ENCODE results near the gene CCT6B. TPM values are rescaled to one million over a fixed set of nuclear protein-coding genes. Genes with fewer than 3 reads are reported as not detected.
"Not testable (repeated sequence)": the region's sequence is repeated elsewhere in the genome, so short reads cannot be mapped to it uniquely, and the experiment has no call there.

The CCT6B gene
- total RNA-seq, 1 donor from 2014 or later: 0.40 TPM

DNA sequence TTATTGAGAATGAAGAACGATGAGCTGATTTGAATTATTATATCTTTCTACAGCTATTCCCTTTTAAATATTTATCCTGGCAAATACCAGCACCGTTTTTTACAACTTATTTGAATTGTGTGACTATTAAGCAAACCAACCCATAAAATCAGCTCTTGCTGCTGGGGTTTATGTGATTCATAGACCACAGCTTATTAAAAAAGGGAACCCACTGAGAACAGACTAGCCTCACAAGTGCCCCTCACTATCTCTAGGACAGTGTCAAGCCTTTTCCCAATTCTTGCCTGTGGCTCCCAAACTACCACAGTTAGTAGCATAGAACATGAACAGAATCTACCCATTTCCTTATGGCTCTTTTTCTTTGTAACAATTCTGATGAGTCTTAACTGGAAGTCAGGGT is 12.9 kb upstream of the CCT6B start:
- peaks cover 11% of the 10 kb centered on the region for H3K4me1 Mint-ChIP-seq
- H3K4me3 Mint-ChIP-seq: no peak overlapping the region
- H3K27me3 Mint-ChIP-seq: no peaks in the 10 kb centered on the region
- intact Hi-C loops (cut with micrococcal nuclease): no loop called here
- H3K36me3 Mint-ChIP-seq (ENCODE audit: low read depth): peaks cover 2% of the 10 kb centered on the region
- H3K27ac Mint-ChIP-seq: no peak overlapping the region
- H3K9me3 Mint-ChIP-seq: no peaks in the 10 kb centered on the region
- DNase-seq: no peak

DNA sequence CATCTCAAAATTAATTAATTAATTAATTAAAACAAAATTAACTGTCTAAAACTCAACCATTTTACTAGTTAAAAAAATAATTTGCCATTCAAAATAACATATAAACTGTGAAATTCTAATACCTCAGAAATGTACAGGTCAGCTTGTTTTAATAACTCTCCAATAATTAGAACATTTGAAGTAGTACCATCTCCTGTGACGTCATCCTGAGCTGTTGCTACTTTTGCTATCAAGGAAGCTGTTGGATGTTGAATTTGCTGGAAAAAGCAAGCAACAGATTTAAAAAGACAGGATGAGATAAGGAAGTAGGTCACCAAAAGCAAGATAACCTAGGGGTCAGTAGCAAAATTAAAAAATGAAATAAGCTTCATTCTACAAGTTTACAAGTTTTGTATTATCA is 2.8 kb downstream of the CCT6B start:
- H3K9me3 Mint-ChIP-seq: peaks cover 10% of the 10 kb centered on the region
- H3K27ac Mint-ChIP-seq: no peak overlapping the region
- H3K36me3 Mint-ChIP-seq (ENCODE audit: low read depth): peaks cover 12% of the 10 kb centered on the region
- DNase-seq: no peak
- H3K27me3 Mint-ChIP-seq: peaks cover 7% of the 10 kb centered on the region
- H3K4me3 Mint-ChIP-seq: no peak overlapping the region
- intact Hi-C loops (cut with micrococcal nuclease): no loop called here
- peaks cover 19% of the 10 kb centered on the region for H3K4me1 Mint-ChIP-seq

DNA sequence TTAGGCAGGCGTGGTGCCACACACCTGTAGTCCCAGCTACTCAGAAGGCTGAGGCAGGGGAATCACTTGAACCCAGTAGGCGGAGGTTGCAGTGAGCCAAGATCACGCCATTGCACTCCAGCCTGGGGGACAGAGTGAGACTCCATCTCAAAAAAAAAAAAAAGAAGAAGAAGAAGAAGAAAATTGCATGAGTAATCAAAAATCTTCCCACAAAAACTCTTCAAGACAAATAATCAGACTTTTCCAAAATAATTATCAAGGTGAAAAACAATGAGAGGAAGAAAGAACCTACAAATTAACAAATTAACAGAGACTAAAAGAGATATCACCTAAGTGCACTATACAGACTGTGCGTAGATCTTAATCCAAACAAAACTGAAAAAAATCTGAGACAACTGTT is 10.5 kb downstream of the CCT6B start:
- H3K27ac Mint-ChIP-seq; H3K36me3 Mint-ChIP-seq (ENCODE audit: low read depth); H3K9me3 Mint-ChIP-seq; H3K4me1 Mint-ChIP-seq; DNase-seq; H3K4me3 Mint-ChIP-seq; intact Hi-C loops (cut with micrococcal nuclease): not testable (repeated sequence)
- peaks cover 23% of the 10 kb centered on the region for H3K27me3 Mint-ChIP-seq

DNA sequence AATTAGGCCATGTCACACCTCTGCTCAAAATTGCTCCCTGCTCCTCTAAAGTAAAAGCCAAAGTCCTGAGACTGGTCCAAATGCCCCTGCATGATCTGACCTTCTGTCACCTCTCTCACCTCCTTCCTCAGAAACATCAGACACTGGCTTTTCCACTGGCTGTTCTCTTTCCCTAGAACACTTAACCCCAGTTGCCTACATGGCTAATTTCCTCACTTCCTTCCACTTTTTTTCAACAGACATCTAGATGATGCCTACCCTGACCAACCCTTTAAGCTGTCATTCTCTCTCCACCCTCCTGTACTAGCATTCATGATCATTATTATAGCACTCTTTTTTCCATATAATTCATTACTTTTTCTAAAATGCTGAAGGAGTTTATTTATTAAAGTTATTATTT is 31.0 kb downstream of the CCT6B start:
- no peak overlapping the region for H3K27ac Mint-ChIP-seq
- no peaks in the 10 kb centered on the region for H3K9me3 Mint-ChIP-seq
- intact Hi-C loops (cut with micrococcal nuclease): no loop called here
- H3K27me3 Mint-ChIP-seq: peaks cover 21% of the 10 kb centered on the region
- H3K36me3 Mint-ChIP-seq (ENCODE audit: low read depth): no peaks in the 10 kb centered on the region
- peaks cover 2% of the 10 kb centered on the region for H3K4me1 Mint-ChIP-seq
- no peak overlapping the region for H3K4me3 Mint-ChIP-seq
- no peak for DNase-seq

DNA sequence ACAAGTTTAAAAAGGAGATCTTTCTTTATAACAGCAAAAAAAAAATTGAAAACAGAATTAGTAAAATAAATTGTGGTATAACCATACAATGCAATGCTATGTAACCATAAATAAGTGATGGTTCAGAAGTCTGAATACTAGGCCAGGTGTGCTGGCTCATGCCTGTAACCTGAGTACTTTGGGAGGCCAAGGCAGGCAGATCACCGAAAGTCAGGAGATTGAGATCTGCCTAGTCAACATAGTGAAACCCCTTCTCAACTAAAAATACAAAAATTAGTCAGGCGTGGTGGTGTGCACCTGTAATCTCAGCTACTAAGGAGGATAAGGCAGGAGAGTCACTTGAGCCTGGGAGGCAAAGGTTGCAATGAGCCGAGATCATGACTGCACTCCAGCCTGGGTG is 34.6 kb downstream of the CCT6B start:
- no peaks in the 10 kb centered on the region for H3K36me3 Mint-ChIP-seq (ENCODE audit: low read depth)
- peaks cover 2% of the 10 kb centered on the region for H3K4me1 Mint-ChIP-seq
- H3K27ac Mint-ChIP-seq: no peak overlapping the region
- DNase-seq: no peak
- no peaks in the 10 kb centered on the region for H3K9me3 Mint-ChIP-seq
- intact Hi-C loops (cut with micrococcal nuclease): no loop called here
- H3K27me3 Mint-ChIP-seq: peaks cover 15% of the 10 kb centered on the region
- H3K4me3 Mint-ChIP-seq: no peak overlapping the region

DNA sequence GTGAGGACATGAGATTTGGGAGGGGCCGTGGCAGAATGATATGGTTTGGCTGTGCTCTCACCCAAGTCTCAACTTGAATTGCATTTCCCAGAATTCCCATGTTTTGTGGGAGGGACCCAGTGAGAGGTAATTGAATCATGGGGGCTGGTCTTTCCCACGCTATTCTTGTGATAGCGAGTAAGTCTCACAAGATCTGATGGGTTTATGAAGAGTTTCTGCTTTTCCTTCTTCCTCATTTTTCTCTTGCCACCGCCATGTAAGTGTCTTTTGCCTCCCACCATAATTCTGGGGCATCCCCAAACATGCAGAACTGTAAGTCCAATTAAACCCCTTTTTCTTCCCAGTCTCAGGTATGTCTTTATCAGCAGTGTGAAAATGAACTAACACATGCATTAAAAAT is 40.6 kb downstream of the CCT6B start:
- no peaks in the 10 kb centered on the region for H3K9me3 Mint-ChIP-seq
- no peak overlapping the region for H3K4me3 Mint-ChIP-seq
- intact Hi-C loops (cut with micrococcal nuclease): no loop called here
- H3K27me3 Mint-ChIP-seq: peaks cover 8% of the 10 kb centered on the region
- H3K27ac Mint-ChIP-seq: no peak overlapping the region
- H3K36me3 Mint-ChIP-seq (ENCODE audit: low read depth): no peaks in the 10 kb centered on the region
- no peak for DNase-seq
- no peaks in the 10 kb centered on the region for H3K4me1 Mint-ChIP-seq

DNA sequence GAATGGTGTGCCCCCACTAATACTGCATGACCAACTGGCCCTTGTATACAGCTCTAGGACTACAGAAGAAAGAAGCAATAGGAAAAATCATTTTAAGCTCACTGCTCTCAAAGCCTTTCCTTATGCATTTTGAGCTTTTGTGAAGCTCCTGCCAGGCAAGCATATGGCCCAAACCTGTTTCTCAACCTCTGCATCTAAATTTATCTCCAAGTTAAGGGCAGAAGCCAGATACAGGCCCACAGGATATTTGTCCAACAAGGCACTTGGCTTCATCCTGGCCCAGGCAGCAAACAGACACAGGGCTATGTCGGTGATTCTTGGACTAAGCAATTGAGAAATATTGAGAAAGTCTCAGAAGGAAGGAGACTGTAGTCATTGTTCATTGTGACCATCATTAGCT is 43.9 kb downstream of the CCT6B start:
- no peaks in the 10 kb centered on the region for H3K4me1 Mint-ChIP-seq
- H3K4me3 Mint-ChIP-seq: no peak overlapping the region
- H3K27ac Mint-ChIP-seq: no peak overlapping the region
- intact Hi-C loops (cut with micrococcal nuclease): no loop called here
- DNase-seq: no peak
- no peaks in the 10 kb centered on the region for H3K36me3 Mint-ChIP-seq (ENCODE audit: low read depth)
- H3K27me3 Mint-ChIP-seq: peaks cover 8% of the 10 kb centered on the region
- no peaks in the 10 kb centered on the region for H3K9me3 Mint-ChIP-seq

DNA sequence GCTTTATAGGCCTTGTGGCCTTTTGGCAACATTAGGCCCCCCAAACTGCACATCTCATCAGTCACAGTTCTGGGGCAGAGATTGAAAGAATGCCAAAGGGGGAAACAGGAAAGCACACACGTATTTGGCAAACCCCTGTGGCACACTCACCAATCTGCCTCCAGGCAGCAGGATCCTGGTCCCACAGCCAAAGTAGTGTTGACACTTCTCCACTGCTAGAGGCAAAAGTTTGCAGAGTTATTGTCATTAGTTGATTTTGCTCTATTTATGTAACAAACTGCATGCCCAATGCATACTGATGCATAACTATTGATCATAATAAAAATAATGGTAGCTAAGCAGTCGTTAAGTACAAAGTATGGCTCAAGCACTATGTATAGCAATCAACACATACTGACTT is 45.1 kb downstream of the CCT6B start:
- Mint-ChIP-seq H3K4me3 (no peak overlapping the region), H3K36me3 (ENCODE audit: low read depth) (no peaks in the 10 kb centered on the region), H3K27me3 (peaks cover 6% of the 10 kb centered on the region), H3K4me1 (no peaks in the 10 kb centered on the region), H3K27ac (no peak overlapping the region), H3K9me3 (no peaks in the 10 kb centered on the region)
- intact Hi-C loops (cut with micrococcal nuclease): no loop called here
- no peak for DNase-seq

DNA sequence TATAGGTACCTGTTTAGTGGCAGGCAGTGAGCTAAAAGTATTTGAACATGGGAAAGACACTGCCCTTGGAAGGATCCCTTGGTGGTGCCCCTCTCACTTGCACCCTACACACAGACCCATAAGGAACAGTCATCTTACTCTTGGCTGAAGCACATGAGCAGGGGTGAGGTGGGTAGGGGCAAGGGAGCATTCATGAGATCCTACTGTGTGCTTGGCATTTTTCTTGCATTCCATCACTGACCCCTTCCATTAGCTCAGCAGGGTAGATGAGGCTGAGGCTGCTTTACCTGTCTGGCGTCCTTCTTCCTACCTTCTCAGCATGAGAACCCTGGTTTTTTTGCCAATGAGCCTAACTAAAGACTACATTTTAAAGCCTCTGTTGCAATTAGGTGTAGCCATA is 48.3 kb downstream of the CCT6B start:
- no peaks in the 10 kb centered on the region for H3K9me3 Mint-ChIP-seq
- no peaks in the 10 kb centered on the region for H3K4me1 Mint-ChIP-seq
- intact Hi-C loops (cut with micrococcal nuclease): no loop called here
- no peak overlapping the region for H3K4me3 Mint-ChIP-seq
- DNase-seq: no peak
- no peak overlapping the region for H3K27ac Mint-ChIP-seq
- no peaks in the 10 kb centered on the region for H3K36me3 Mint-ChIP-seq (ENCODE audit: low read depth)
- peaks cover 4% of the 10 kb centered on the region for H3K27me3 Mint-ChIP-seq

DNA sequence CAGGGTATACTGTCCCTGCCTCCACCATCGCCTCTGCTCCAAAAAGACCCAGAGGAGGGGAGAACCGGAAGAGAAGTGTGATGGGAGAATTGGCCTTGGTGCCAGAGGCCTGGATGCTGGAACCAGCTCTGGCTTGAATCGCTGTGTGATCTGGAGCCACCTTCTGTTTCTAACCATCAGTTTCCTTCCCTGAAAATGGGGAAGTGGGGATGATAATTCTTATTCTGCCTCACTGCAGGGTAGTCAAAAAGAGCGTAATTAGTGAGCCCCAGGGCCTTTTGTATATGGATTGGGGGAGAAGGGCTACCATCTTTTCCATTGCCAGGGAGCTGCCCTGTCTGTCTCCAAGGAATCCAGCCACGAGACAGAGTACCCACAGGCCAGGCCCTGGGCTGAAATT is 52.2 kb downstream of the CCT6B start:
- H3K27ac Mint-ChIP-seq: no peak overlapping the region
- intact Hi-C loops (cut with micrococcal nuclease): no loop called here
- H3K9me3 Mint-ChIP-seq: no peaks in the 10 kb centered on the region
- no peak overlapping the region for H3K4me3 Mint-ChIP-seq
- no peaks in the 10 kb centered on the region for H3K36me3 Mint-ChIP-seq (ENCODE audit: low read depth)
- no peaks in the 10 kb centered on the region for H3K4me1 Mint-ChIP-seq
- H3K27me3 Mint-ChIP-seq: peaks cover 4% of the 10 kb centered on the region
- DNase-seq: no peak

DNA sequence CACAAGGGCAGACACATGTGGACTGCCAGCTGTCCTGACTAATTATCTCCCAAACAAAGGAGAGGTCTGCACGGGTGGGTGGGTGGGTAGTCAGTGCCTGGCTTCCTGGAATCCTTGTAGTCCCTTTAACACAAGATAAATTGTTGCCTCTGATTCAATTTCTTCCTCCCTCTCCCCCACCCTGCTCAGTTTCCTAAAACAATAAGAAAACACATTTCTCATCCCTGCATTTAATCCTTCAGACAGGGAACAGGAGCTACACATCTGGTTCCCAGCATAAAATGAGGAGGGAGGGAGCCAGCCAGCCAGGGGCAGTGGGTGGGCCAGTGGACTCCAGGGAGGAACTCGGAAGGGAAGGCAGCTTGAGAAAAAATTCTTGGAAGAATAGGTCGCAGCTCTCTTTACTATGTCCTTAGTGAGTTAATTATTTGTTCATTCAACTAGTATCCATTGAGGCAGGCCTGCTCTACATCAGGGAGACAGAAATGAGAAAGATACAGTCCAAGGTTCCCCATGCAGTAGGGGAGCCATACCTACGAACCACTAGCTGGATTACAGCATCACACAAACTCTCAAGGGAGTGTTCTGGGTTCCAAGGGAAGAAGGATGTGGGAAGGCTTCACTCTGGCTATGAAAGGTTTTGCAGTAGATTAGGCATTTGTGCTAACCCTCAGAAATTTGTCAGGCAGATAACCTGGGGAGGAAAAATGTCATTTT is 58.3 kb downstream of the CCT6B start:
- H3K27ac Mint-ChIP-seq: no peak overlapping the region

DNA sequence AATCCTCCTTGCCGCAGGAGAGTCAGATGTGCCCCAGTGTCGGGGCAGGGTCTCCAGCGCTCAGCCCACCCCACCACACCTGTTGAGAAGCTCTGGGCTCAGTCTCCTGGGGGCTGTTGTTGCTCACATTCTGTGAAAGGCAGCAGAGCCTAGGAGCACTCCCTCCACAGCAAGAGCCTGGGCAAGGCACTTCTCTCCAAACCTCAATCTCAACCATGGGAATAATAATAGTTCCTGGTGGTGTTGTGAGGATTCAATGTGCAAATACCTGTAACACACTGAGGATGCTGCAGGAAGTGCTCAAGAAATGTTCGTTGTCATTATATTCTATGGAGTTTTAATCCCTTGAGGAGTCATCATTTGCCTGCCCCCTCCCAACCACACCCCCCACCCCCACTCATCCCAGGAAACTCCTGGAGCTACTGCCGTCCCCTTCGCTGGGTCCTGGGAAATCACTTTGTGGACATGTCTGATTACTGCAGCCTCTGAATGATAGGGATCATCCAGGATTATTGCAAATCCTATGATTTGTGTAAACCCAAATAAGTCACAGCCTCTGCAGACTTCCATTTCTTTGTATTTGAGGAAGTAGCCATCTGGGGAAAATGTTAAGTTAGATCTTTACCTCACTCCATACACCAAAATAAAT is 61.5 kb downstream of the CCT6B start:
- Mint-ChIP-seq H3K4me3 (no peak overlapping the region), H3K4me1 (no peaks in the 10 kb centered on the region), H3K27me3 (peaks cover 23% of the 10 kb centered on the region), H3K27ac (no peak overlapping the region), H3K9me3 (no peaks in the 10 kb centered on the region), H3K36me3 (ENCODE audit: low read depth) (no peaks in the 10 kb centered on the region)
- intact Hi-C loops (cut with micrococcal nuclease): no loop called here
- no peak for DNase-seq

More for the DNA sequence above, 58.3 kb downstream of the CCT6B start:
- peaks cover 15% of the 10 kb centered on the region for H3K27me3 Mint-ChIP-seq
- intact Hi-C loops (cut with micrococcal nuclease): no loop called here
- DNase-seq: no peak
- no peaks in the 10 kb centered on the region for H3K36me3 Mint-ChIP-seq (ENCODE audit: low read depth)
- no peaks in the 10 kb centered on the region for H3K4me1 Mint-ChIP-seq
- no peak overlapping the region for H3K4me3 Mint-ChIP-seq
- H3K9me3 Mint-ChIP-seq: no peaks in the 10 kb centered on the region

DNA sequence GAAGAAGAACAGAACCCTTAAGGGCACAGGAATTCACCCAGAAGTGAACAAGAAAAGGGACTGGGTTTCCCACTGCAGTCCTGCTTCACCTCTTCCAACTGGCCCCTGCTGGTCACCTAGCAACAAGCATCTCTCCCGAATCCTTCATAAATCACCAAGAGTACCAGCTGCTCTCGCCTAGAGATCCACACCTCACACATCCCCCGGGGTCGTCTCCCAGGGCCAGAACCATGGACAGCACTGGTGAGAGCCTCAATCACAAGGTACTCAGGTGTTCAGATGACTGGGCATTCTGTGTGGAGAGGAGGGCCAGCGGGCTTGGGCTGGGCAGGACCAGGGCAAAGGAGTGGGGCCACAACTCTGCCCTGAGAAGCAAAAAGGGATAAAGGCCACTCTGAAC is 65.9 kb downstream of the CCT6B start:
- Mint-ChIP-seq H3K4me1 (no peaks in the 10 kb centered on the region), H3K36me3 (ENCODE audit: low read depth) (no peaks in the 10 kb centered on the region), H3K27ac (no peak overlapping the region), H3K4me3 (no peak overlapping the region), H3K27me3 (peaks cover 20% of the 10 kb centered on the region), H3K9me3 (no peaks in the 10 kb centered on the region)
- no peak for DNase-seq
- intact Hi-C loops (cut with micrococcal nuclease): no loop called here

DNA sequence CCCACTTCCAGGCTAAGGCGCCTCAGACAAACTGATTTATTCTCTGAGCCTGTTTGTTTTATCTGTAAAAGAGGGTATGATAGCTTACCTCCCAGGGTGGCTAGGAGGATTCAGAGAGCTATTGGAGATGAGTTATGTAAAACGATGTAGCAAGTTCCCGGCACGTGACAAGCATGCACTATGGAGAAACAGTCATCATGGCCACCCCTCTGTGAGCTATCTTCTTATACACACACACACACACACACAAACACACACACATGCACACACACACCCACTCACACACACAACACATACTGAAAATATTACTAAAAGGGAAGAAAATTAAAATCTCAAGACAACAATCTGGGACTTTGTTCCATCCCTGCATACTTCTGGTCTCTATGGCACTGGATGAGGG is 66.3 kb downstream of the CCT6B start:
- no peak for DNase-seq
- H3K9me3 Mint-ChIP-seq: no peaks in the 10 kb centered on the region
- no peak overlapping the region for H3K4me3 Mint-ChIP-seq
- no peaks in the 10 kb centered on the region for H3K36me3 Mint-ChIP-seq (ENCODE audit: low read depth)
- peaks cover 19% of the 10 kb centered on the region for H3K27me3 Mint-ChIP-seq
- intact Hi-C loops (cut with micrococcal nuclease): no loop called here
- no peaks in the 10 kb centered on the region for H3K4me1 Mint-ChIP-seq
- no peak overlapping the region for H3K27ac Mint-ChIP-seq

Data from activated CD4-positive, alpha-beta T cell treated with anti-CD3 and anti-CD28 coated beads, Interleukin-2, amount 10 ng/mL, durations not matched to agents 24 days and 14 days (primary cell).